ENCODE data around the gene DPYSL3.

DPYSL3 gene

DNA sequence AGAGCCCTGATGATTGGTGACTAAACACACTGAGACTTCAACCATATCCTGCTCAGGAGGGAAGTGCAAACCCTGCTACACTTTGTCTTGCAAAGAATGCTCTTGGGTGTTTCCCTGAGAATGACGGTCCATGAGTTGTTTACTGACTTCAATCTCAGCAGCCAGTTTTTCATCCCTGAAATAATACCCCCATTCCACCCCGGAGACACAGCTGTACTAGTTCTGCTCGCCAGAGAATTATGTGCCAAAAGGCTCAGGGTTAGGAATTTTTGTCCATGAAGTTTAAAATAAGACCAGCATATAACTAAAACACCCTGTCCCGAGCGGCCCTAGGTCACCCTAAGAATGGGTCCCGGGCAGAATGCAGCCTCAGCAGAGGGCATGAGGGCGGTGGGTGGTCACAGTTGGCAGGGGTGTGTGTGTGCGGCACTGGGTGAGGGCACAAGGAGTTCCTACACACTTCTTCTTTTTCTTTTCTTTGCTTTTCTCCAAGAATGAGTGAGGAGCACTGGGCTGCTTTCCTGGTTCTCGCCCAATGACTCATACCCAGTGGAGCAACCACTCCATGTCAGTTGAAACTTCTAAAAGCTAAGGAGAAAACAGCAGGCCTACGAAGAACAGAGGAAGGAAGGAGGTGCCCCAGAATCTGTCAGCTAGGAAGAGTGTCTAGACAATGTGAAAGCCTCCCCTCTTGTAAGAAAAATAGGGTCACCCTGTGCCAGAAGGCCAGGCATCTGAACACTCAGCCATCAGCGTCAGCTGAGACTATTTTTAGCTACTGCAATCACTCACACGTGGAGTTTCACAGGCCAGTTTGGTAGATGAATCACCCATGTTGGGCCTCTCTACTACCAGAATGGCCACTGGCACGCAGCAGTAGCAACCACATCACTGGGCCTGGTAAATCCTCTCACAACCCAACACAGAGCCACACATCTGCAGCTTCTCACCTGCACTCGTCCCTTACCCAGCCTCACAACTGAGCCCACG lies 105.9 kb downstream of the DPYSL3 start:
- no peak for DNase-seq (ENCODE audit: low read depth)

DNA sequence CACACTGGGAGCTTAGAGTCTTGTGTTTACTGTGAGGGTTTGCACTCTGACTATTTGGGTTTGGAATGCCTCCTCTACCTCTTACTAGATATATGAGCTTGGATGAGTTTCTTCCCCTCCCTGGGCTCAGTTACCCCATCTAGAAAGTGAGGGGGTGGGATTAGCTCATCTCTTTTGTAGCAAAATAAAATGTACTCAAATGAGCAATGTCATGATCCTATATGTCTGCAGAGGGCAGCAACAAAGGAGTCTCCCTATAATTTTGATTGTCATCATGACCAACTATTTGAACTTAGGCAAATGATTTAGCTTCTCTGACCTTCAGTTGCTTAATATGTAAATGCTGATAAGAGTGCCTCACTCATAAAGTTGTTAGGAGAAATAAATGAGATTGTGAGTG lies 109.0 kb downstream of the DPYSL3 start:
- no peak for DNase-seq (ENCODE audit: low read depth)

DNA sequence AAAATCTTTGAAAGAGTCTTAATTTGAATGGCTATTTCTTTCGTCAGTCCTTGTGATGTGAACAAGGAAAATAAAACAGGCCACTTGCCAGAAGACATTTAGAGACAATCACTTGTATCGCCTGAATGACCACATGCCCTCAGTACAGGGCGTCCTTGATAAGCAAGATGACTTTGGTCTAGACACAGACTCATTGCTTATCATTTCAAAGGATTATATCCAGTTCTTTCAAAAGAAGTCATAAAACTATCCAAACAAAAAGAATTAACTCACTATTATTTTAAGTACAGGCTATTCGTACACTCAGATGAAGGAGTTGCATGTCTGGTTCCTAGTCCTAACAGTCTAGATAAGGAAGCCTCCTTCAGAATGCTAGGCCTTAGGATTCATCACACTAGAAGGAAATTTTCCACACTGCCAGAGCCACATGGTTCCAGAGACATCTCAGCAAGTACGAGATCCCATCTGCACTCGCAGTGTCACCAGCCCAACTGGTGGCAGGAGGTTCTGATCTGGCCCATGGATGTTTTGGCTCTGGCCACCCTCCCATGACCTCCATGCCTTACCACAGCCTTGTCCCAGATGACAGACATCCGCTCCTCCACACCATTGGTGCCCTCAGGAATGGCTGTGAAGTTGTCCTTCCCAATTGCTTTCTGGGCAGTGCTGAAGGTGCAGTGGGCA lies 109.6 kb downstream of the DPYSL3 start:
- DNase-seq (ENCODE audit: low read depth): no peak

DNA sequence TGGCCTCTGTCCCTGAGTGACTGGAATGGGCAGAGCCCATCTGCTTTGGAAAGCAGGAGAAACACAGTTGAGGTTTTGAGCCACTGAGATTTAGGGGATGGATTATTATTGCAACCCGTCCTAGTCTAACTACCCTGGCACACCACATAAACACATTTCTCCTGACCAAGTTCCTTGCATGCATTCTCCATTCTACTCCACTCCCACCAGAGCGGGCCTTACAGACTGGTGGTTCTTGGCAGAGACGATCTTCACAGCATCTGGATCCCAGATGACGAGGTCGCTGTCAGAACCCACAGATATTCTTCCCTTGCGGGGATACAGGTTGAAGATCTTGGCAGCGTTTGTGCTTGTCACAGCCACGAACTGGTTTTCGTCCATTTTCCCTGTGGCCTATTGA lies 111.0 kb downstream of the DPYSL3 start:
- no peak for DNase-seq (ENCODE audit: low read depth)

DNA sequence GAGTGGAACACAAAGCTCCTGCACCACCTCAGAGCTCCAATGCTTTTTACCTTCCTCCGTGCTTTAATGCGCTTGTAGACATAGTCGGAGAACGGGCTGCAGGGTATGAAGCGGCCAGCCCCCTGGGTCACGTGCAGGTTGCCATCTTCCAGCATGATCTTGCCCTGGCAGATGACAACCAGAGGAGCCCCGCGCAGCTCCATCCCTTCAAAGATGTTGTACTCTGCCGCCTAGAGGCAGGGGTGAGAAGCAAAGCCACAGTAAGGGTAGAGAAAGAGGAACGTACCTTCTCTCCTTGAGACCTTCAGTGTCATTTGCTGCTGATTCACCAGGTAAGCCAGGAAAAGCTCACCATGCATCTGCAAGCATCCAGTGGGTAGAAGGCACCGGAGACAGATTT lies 112.3 kb downstream of the DPYSL3 start:
- no peak for DNase-seq (ENCODE audit: low read depth)

DNA sequence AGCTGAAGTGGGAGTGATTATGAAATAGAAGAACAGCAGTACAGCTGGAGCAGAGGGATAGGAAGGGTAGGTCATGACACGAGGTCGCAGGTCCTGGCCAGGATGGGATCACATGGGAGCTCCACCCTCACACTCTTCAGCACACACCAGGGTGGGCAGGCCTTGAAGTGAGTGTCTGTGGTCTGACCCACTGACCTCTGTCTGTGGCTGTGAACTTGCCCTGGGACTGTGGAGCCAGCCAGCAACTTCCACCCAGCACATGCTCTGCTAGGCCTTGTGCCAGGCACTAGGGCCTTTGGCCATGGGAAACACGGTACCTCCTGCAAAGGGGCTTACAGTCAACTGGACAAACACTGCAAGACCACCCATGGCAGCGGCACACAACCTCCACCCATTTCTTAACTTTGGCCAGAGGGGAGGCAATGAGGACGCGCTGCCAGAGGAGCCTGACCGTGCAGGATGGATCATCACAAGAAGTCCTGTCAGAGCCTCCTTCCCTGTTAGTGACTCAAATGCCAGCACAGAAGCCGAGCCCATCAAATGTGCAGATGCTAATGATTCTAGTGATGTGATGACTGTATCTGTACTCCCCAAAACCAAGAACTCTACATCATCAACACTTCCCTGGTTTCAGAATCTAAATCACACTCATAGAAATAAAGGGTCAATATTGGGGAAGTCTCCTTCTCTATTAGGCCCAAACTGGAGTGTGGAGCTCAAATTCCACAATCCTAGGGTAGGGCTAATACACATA lies 113.6 kb downstream of the DPYSL3 start:
- DNase-seq (ENCODE audit: low read depth): no peak

DNA sequence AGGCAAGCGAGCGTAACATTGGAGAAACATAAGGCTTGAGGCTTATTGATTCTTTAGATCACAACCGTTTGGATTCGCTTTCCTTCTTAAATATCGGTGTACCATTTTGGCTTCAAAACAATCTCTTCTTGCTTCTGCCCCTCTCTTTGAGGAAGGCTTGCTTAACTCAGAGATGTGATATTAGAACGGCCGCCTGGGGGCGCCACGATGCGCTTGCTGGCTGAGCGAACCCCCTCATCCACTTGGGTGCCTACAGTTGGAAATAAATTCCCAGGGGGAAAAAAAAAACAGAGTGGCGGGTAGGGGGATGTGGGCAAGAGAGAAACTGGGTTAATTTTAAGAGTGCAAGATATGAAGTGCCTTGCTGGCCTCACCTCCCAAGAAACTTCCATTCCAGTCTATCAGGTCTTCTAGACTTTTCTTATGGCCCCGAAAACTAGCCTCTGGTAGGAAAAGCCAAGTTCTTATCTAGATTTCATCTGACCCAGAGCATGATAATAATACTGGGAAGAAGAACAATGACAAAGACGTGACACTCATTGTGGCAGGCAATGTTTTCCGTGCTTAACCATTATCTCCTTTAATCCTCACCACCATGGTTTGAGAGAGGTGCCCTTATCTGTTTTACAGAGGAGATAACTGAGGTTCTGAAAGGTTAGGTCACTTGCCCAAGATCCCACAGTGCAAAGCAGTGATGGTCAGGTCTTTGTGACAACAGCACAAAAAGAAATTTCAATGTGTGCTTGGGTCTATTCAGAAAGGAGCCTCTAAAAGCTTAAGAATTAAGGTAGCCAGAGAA lies 115.8 kb downstream of the DPYSL3 start:
- DNase-seq (ENCODE audit: low read depth): no peak

DNA sequence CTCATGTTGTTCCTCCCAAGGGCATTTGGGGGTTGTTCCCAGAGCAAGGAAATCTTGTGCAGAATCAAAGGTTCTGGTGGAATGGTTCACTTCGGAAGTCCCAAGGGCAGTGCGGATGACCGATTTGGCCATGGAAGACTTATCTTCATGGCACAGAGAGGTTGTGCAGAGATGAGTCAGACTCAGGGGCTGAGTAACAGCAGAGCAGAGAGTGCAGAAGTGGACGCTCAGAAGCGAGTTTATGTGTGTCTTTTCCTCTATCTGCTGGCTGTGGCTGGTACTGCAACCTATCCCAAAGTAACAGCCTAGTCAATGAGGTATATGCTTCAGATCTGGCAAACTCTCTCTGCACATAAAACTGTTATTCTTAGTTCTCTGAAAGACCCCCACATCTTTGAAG lies 118.1 kb downstream of the DPYSL3 start:
- DNase-seq (ENCODE audit: low read depth): no peak

DNA sequence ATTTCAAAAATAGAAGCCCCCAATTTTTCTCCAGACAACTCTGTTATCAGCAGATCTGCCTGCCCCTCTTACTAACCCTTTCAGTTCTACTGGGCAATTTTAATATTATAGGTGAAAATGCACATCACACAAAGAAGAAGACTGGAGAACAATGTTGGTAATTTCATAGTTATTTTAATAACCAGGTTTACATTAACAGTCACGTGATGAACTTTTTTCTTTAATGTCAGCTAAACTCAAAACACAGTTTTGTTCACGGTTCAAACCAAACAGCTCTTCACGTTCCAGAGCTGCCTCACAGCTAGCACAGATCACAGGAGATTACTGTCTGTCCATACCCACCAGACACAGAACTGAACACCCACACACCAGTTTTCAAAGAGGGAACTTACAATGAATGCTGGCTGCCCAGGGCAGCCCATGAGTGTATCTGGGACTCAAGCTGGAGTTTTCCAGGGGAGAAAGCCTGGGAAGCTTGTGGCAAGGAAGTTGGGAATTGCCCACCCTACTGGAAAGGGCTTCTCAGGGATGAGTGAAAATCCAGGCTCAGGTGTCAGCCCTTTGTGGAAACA lies 119.1 kb downstream of the DPYSL3 start:
- no peak for DNase-seq (ENCODE audit: low read depth)

DNA sequence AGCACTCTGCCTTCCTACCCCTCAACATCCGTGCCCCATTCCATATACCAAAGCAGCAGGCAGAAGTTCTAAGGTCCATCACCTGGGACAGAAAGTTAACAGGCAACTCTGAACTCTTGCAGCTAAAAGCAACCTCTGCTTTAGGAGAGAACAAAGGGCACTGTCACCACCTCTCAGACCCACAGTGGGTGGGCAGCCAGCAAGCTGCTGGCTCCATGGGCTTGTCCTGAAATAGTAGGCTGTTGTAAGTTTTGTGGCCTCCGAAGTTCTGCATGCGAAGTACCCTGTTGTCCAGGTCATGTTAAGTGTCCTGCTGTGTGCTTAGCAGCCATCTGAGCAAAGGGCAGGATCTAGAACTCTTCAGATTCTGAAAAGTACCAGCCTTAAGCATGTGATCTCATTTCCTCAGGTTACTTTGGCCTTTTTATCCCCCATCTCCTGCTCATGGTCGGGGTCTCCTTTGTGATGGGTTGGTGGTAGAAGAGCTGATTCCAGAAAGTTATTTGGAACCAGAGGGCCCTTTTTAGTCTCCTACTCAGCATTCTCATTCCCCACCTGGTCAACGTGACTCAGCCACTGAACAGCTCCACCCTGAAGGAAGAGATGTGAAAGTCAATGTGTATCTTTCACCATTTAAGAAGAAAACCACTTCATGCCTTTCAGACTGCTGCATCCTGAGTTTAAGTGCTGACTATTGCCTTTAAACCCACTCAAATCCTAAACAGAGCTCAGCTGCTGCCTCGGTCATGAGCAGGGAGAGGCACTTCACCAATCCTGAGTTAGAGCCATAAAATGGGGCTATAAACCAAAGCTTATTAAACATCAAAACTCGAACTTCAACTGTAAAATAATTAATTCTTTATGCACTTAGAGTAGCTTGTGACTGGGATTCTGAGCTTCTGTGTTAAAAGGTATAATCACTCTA lies 121.4 kb downstream of the DPYSL3 start:
- DNase-seq (ENCODE audit: low read depth): no peak

DNA sequence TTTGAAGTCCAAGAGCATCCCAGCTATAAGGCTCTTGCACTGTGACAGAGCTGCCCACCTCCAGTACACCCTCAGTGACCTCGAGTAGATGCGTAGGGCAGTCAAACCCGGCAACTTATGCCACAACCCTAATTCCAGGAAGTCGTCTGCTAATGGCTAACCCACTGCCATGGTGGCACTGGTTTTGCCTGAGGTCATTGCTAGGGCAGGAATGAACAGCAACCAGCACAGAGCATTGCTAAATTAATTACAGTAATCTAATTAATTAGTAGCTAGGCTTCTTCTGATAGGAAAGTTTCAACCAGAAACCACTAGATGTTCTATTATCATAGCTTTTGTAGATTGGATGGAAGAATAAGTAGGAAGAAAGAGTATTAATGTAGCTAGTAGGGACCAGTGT lies 122.8 kb downstream of the DPYSL3 start:
- DNase-seq (ENCODE audit: low read depth): no peak

DNA sequence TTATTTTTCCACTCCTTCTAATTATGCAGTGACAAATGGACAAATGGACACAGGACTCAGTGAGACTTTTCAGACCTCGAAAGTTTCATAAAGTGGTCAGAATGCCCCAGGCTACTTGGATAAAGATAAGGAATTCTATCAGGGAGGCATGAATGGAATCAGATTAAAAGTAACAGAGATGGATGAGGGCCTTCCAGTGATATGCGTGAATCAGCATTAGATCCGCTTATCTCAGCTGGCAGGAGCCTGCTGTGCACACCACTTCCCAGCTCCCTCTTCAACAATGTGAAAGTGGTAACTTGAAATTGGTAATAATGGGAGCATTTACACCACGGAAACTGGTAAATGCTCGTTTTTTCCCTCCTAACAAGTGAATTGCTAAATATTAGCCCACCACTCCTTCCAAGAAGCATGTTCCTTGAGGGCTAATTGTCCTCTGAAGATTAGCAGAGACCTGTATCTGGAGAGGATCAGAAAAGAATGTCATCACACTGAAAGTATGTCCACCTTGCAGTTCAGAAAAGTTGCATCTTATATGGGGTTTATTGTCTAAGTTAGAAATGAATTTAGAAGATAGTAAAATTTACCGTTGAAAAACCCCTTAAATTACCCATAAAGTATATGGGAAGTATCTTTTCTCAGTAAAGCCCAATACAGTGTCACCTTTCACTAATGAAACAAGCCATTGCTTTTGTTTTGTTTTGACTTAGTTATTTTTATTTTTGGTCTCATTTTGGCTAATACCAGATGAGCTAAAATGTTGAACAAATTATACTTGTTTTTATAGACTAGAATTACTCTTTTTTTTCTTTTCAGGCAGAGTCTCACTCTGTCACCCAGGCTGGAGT lies 125.3 kb downstream of the DPYSL3 start:
- no peak for DNase-seq (ENCODE audit: low read depth)

DNA sequence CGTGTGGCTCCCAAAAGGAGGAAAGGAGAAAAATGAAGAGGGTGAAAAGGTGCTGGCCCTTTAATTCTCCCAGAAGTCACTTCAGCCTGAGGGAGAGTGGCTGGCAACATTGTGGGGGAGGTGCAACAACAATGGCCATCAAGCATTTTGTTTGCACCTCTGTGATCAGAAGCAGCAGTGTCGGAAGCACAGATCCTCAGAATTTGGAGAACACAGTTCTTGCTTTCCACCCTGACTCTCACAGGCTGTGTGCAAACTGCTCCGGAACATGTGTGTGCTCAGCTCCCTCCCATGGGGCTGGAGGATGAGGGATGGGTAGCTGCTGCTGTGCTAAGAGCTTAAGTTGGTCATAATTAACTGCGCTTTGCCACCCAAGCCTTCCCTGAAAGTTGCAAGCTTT lies 127.1 kb downstream of the DPYSL3 start:
- DNase-seq (ENCODE audit: low read depth): no peak

DNA sequence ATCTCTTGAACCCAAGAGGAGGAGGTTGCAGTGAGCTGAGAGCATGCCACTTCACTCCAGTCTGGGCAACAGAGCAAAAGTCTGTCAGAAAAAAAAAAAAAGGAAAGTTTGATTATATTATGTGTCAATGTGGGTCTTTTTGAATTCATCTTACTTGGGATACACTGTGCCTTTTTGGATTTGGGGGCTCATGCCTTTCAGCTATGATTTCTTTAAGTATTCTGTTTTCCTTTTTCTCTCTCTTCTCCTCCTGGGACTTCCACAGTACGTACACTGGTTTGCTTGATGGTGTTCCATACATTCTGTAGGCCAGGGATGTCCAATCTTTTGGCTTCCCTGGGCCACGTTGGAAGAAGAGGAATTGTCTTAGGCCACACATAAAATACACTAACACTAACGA lies 128.3 kb downstream of the DPYSL3 start:
- DNase-seq (ENCODE audit: low read depth): no peak

DNA sequence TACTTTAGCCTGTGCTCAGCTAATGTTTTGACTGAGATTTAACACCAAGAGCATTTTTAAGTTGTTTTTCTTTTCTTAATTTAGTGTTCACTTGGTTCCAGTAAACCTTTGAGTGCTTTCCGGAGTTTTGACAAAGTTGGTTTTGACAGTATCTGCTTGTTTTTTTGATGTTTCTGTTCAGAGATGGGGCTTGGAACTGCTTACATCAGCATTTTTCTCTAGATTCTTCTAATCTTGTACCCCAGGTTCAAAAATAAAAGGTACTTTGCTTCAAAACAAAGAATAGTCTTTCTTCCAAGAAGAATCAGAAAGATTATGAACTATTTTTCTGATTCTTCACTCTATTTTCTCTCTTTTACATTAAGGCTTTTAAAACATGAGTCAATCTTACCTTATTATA lies 132.2 kb downstream of the DPYSL3 start:
- DNase-seq (ENCODE audit: low read depth): no peak

DNA sequence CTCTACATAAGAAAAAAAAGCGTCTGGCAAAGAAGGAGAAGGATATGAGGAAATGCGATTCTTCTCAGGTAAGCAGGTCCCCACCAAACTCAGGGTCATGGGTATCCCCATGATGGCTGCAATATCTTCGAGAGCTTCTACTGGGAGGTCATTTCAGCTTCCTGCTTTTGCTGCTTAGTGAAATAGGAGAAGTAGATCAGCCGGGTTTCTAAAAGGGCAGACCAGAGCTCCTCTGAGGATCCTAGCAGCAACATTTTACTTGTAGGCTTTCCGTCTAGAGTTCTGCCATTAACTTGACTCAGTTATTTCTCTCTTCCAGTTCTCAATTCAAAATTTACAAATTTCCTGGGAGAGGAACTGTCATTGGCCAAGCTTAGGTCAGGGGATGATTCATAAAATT lies 134.7 kb downstream of the DPYSL3 start:
- no peak for DNase-seq (ENCODE audit: low read depth)

DNA sequence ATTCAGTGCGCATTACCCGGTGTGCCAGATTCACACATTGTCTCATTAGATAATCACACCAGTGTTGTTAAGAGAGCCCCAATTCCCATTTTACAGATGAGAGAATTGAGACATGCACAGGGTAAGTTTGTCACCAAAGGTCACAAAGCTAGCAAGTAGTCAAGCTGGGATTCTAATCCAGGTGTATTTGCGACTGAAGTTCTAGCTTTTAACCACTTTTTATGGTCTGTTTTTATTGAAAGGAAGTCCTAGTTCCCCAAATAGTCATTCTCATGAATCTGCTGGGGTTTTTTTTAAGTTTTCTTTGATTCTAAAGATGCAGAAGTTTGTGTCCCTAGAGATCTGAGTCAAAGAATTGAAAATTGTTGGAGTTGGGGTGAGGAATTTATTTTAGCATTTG lies 136.5 kb downstream of the DPYSL3 start:
- DNase-seq (ENCODE audit: low read depth): no peak

DNA sequence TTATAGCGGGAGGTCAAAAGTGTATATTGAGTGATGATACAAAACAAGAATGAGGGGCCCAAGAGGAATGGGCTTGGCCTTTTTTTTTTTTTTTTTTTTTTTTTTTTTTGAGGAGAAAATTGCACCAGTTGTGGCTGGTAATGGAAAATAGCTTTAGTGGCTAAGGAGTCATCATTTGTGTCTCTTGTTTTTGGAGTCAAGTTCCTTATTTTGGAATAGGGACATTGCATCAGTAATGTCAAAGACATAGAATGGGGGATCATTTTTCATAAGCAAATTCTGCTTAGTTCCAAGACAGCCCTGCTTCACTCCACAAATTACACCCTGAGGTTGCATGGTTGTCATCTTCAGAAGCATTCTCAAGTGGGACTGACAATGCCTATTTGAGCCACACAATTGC lies 137.7 kb downstream of the DPYSL3 start:
- no peak for DNase-seq (ENCODE audit: low read depth)

DNA sequence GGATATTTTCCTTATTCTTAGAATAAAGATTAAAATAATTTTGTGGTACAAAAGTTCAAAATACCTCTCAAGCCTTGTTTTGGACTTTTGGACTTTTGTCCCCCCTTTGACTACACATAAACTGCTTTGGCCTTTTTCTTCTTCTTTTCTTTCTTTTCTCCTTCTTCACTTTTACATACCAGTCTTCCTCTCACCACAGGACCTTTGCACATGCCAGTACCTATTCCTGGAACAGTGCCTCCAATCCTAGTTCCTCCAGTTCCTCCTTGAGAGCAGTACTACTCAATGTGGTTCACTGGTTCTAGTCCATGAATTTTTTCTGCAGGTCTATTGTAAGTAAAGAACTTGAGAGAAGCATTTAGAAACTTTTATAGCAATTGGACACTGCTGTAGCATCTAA lies 138.6 kb downstream of the DPYSL3 start:
- no peak for DNase-seq (ENCODE audit: low read depth)

Measured in stimulated activated CD8-positive, alpha-beta memory T cell treated with anti-CD3 and anti-CD28 coated beads, Interleukin-15, amount 100 ng/mL, for 1 hour (primary cell).